ENCODE data around the gene MEI1. TPM values are rescaled to one million over a fixed set of nuclear protein-coding genes. Genes with fewer than 3 reads are reported as not detected.

Gene MEI1
- total RNA-seq, 3 donors from 2014 or later (not counting 1 experiment from before 2014, with no cell fraction given), result 44.7 to 75.6 (median 50.3) TPM

GRCh38 chr22:41752011-41752970 is 53.0 kb downstream of the MEI1 start:
- no peak overlapping the region for H3K4me3 ChIP-seq (ENCODE audit: low read length)
- ATAC-seq (no peak), DNase-seq (no peak)
- Mint-ChIP-seq H3K9me3 (no peaks in the 10 kb centered on the region), H3K36me3 (no peaks in the 10 kb centered on the region), H3K4me3 (no peak overlapping the region), H3K4me1 (peaks cover 8 to 14% of the 10 kb centered on the region in 2 donors), H3K27me3 (ENCODE audit: low read depth in 2 of 2) (peaks cover 0 to 4% of the 10 kb centered on the region in 2 donors), H3K27ac (no peak overlapping the region)
- H3K9me3 ChIP-seq (ENCODE audit: control insufficient read depth, insufficient read depth, low read length), result no peaks in the 10 kb centered on the region
- WGBS (ENCODE audit: insufficient coverage), result 90% methylated on average over 5 of the region's 5 CpGs
- no peaks in the 10 kb centered on the region for H3K36me3 ChIP-seq (ENCODE audit: control insufficient read depth, insufficient read depth, low read length)
- H3K4me1 ChIP-seq (ENCODE audit: control insufficient read depth, insufficient read depth, low read length), result no peaks in the 10 kb centered on the region
- no peak for TF ChIP-seq CTCF (IDR thresholded peaks at IDR 0.05)
- H3K27me3 ChIP-seq (ENCODE audit: control insufficient read depth, insufficient read depth, low read length), result no peaks in the 10 kb centered on the region
- H3K27ac ChIP-seq (ENCODE audit: low read length), result no peak overlapping the region
- intact Hi-C loops (cut with micrococcal nuclease), result no loop called here

GRCh38 chr22:41753984-41754383 is 54.7 kb downstream of the MEI1 start:
- no peak for DNase-seq
- no peaks in the 10 kb centered on the region for H3K36me3 Mint-ChIP-seq
- Histone ChIP-seq H3K27ac (ENCODE audit: low read length) (no peak overlapping the region), H3K36me3 (ENCODE audit: control insufficient read depth, insufficient read depth, low read length) (no peaks in the 10 kb centered on the region), H3K27me3 (ENCODE audit: control insufficient read depth, insufficient read depth, low read length) (no peaks in the 10 kb centered on the region), H3K4me1 (ENCODE audit: control insufficient read depth, insufficient read depth, low read length) (no peaks in the 10 kb centered on the region), H3K9me3 (ENCODE audit: control insufficient read depth, insufficient read depth, low read length) (no peaks in the 10 kb centered on the region), H3K4me3 (ENCODE audit: low read length) (no peak overlapping the region)
- peaks cover 0 to 6% of the 10 kb centered on the region in 2 donors for H3K27me3 Mint-ChIP-seq (ENCODE audit: low read depth in 2 of 2)
- intact Hi-C loops (cut with micrococcal nuclease), result no loop called here
- no peak overlapping the region for H3K27ac Mint-ChIP-seq
- 70% methylated on average over 2 of the region's 2 CpGs for WGBS (ENCODE audit: insufficient coverage)
- ATAC-seq, result no peak
- peaks cover 8 to 14% of the 10 kb centered on the region in 2 donors for H3K4me1 Mint-ChIP-seq
- TF ChIP-seq CTCF (IDR thresholded peaks at IDR 0.05), result no peak
- H3K4me3 Mint-ChIP-seq, result no peak overlapping the region
- no peaks in the 10 kb centered on the region for H3K9me3 Mint-ChIP-seq

GRCh38 chr22:41757502-41757901 is 58.2 kb downstream of the MEI1 start:
- Histone ChIP-seq H3K4me1 (ENCODE audit: control insufficient read depth, insufficient read depth, low read length) (no peaks in the 10 kb centered on the region), H3K27me3 (ENCODE audit: control insufficient read depth, insufficient read depth, low read length) (no peaks in the 10 kb centered on the region), H3K4me3 (ENCODE audit: low read length) (no peak overlapping the region), H3K9me3 (ENCODE audit: control insufficient read depth, insufficient read depth, low read length) (no peaks in the 10 kb centered on the region), H3K27ac (ENCODE audit: low read length) (no peak overlapping the region), H3K36me3 (ENCODE audit: control insufficient read depth, insufficient read depth, low read length) (no peaks in the 10 kb centered on the region)
- no peak overlapping the region for H3K27ac Mint-ChIP-seq
- ATAC-seq, result no peak
- TF ChIP-seq CTCF (IDR thresholded peaks at IDR 0.05), result no peak
- intact Hi-C loops (cut with micrococcal nuclease), result no loop called here
- no peak for DNase-seq
- 100% methylated on average over 5 of the region's 5 CpGs for WGBS (ENCODE audit: insufficient coverage)
- H3K9me3 Mint-ChIP-seq, result no peaks in the 10 kb centered on the region
- no peaks in the 10 kb centered on the region for H3K36me3 Mint-ChIP-seq
- H3K4me3 Mint-ChIP-seq, result no peak overlapping the region
- peaks cover 0 to 2% of the 10 kb centered on the region in 2 donors for H3K27me3 Mint-ChIP-seq (ENCODE audit: low read depth in 2 of 2)
- no peaks in the 10 kb centered on the region for H3K4me1 Mint-ChIP-seq
